Stimulated activated CD4-positive, alpha-beta T cell treated with anti-CD3 and anti-CD28 coated beads, TNF-alpha, amount 100 ng/mL, for 24 hours (primary cell): Measurements from ENCODE around the gene IRX1.

ENCODE experiments used
- DNase-seq, 3 experiments: peaks; one replicate each; pipeline ENCODE4 v3.0.0-alpha.2; 2020; ENCODE audit warnings: low read depth in 3 of 3

Gene IRX1

DNA sequence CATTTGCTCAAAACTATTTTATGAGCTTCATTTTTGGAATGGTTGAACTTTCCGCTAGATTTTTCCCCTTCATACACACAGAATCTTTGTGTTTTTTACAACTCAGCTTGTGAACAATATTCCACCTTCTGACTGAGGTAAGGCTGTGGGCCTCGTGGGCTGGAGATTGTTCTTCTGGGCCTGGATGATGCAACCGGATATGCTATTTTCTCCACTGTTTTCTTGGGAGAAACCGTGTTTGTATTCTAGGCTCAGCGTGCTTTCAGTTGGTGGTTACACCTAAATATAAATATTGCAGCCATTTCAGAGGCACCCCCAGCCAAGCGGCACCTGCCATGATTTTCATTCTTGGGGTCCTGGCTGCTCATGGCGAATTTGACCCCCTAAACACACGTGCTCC is 55.2 kb downstream of the IRX1 start:
- no peak for DNase-seq
